Lower leg skin (tissue), 3 donors: ENCODE results near the gene RUVBL2.

Experiments
- POLR2A ChIP-seq, 2 donors: fragments of 450-650 bp; IDR thresholded peaks; one replicate each; pipeline ENCODE4 v1.6.1; 2016 to 2017; ENCODE audit warnings: antibody characterized with exemption in 2 of 2, mild to moderate bottlenecking in 1 of 2, moderate library complexity in 1 of 2
- TF ChIP-seq, protein P1 (sequence below), 3 donors: fragments of 450-650 bp; IDR thresholded peaks; one replicate each; pipeline ENCODE4 v1.5.1; 2016; ENCODE audit warnings: antibody characterized with exemption in 3 of 3, mild to moderate bottlenecking in 3 of 3, moderate library complexity in 2 of 3

DNA sequence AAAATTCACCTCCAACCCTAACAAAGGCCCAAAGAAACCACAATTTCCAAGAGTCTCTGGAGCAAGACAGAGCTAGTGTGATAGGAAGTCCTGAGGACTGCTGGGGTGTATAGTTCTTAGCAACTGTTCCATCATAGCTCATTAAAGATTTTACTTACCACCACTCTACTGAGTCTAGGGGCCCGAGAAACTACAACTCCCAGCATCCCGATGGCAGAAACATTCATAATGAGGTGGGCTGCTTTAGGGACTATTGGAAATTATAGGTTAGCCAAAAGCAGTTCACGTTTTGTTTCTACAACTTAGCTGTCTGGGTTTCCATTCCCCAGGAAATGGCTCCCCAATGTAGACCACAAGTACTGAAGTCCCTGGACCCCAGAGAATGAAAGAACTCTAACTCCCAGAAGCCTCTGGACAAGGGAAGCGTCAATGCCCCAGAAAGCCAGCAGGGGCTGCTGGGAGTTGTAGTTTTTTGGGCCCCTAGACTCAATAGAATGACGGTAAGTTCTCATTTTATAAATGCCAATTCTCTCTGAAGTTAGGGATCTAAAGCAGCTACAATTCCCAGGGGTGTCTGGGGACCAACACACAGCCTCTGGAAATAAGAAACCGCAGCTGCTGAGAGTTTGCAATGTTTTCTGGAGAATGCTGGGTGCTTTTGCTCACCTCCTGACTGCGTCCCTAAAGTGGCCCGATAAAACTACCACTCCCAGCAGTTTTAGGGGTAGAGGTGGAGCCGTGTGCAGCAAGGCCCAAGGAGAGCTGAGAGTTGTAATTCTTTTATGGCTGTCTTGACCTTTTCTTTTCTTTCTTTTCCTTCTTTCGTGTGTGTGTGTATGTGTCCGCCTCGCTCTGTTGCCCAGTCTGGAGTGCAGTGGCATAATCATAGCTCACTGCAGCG, 17.5 kb upstream of the RUVBL2 start:
- TF ChIP-seq, protein P1, sequence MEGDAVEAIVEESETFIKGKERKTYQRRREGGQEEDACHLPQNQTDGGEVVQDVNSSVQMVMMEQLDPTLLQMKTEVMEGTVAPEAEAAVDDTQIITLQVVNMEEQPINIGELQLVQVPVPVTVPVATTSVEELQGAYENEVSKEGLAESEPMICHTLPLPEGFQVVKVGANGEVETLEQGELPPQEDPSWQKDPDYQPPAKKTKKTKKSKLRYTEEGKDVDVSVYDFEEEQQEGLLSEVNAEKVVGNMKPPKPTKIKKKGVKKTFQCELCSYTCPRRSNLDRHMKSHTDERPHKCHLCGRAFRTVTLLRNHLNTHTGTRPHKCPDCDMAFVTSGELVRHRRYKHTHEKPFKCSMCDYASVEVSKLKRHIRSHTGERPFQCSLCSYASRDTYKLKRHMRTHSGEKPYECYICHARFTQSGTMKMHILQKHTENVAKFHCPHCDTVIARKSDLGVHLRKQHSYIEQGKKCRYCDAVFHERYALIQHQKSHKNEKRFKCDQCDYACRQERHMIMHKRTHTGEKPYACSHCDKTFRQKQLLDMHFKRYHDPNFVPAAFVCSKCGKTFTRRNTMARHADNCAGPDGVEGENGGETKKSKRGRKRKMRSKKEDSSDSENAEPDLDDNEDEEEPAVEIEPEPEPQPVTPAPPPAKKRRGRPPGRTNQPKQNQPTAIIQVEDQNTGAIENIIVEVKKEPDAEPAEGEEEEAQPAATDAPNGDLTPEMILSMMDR (IDR thresholded peaks at IDR 0.05), result no peak
- TF ChIP-seq POLR2A (IDR thresholded peaks at IDR 0.05), result no peak
